Endothelial cell of umbilical vein (primary cell): ENCODE data around the gene ZNF821. TPM values are rescaled to one million over a fixed set of nuclear protein-coding genes. Genes with fewer than 3 reads are reported as not detected.

Experiments
- BruUV-seq: library from RNA; stranded (reverse); fragments of 400-500 nt; replicated peaks from 2 replicates; lab custom pipeline; 2021; lab: Mats Ljungman, UMichigan
- CTCF ChIA-PET: fragments of 300-600, 350-600 bp; sonication (Branson Sonifier 250); formaldehyde crosslinking; loops from one replicate; lab custom pipeline; 2021; ENCODE audit warnings: antibody characterized with exemption, inconsistent platforms; lab: Charles Lee
- POLR2A ChIA-PET: fragments of 300-600, 350-600 bp; sonication (Branson Sonifier 250); formaldehyde crosslinking; loops from one replicate; lab custom pipeline; 2021; ENCODE audit warnings: antibody characterized with exemption, inconsistent platforms; lab: Charles Lee
- DNase-seq: peaks from one replicate; pipeline ENCODE4 v3.0.0-alpha.2; 2011; ENCODE audit warnings: low read depth, low spot score
- FAIRE-seq: peaks from 2 replicates; lab custom pipeline; 2011; peaks lifted over from hg19 to GRCh38; lab: Jason Lieb, UNC
- H2AFZ ChIP-seq: 2 replicates; pipeline ENCODE4 v1.6.0; 2012; ENCODE audit warnings: low read depth, low read length, control low read depth, inconsistent platforms
- H3K27ac ChIP-seq: 2 replicates; pipeline ENCODE4 v1.5.1; 2011; ENCODE audit warnings: low read depth, mild to moderate bottlenecking, control low read depth, low read length, moderate library complexity; ENCODE audit not compliant: insufficient read depth
- H3K27me3 ChIP-seq, 2 experiments: 2 replicates each; pipeline versions ENCODE4 v1.6.0 to v1.6.1; 2011; ENCODE audit warnings: low read length in 2 of 2, mixed read lengths in 1 of 2; ENCODE audit not compliant: control insufficient read depth in 2 of 2, insufficient read depth in 2 of 2
- H3K36me3 ChIP-seq, 2 experiments: 2 replicates in 1 of 2; 3 replicates in 1 of 2; pipeline ENCODE4 v1.5.1; 2011; ENCODE audit warnings: low read length in 2 of 2, mild to moderate bottlenecking in 1 of 2, moderate library complexity in 1 of 2; ENCODE audit not compliant: control insufficient read depth in 2 of 2, insufficient read depth in 2 of 2; ENCODE audit errors: extremely low read depth in 1 of 2
- H3K4me1 ChIP-seq: 3 replicates; pipeline ENCODE4 v1.5.1; 2011; ENCODE audit warnings: mild to moderate bottlenecking, low read length; ENCODE audit not compliant: control insufficient read depth, insufficient read depth; ENCODE audit errors: extremely low read depth
- H3K4me2 ChIP-seq: 2 replicates; pipeline ENCODE4 v1.6.1; 2011; ENCODE audit warnings: low read length, control low read depth, mixed read lengths; ENCODE audit not compliant: insufficient read depth
- H3K4me3 ChIP-seq, 3 experiments: fragments of 200-600 bp in 1 of 3; sonication (generic), shearing (Covaris generic) in 1 of 3; replicated peaks in 1 of 3; 2 replicates each; pipeline ENCODE4 v1.5.1; 2011 to 2016; ENCODE audit warnings: control low read depth in 3 of 3, low read length in 3 of 3, mild to moderate bottlenecking in 2 of 3, inconsistent platforms in 1 of 3, low read depth in 1 of 3, moderate library complexity in 1 of 3; ENCODE audit not compliant: insufficient read depth in 1 of 3
- H3K79me2 ChIP-seq: 2 replicates; pipeline ENCODE4 v1.6.0; 2012; ENCODE audit warnings: low read length, inconsistent platforms; ENCODE audit not compliant: control insufficient read depth, insufficient read depth
- H3K9ac ChIP-seq: replicated peaks from 2 replicates; pipeline ENCODE3; 2011; ENCODE audit warnings: low read length, control low read depth; ENCODE audit not compliant: insufficient read depth; ENCODE audit errors: extremely low read depth
- H3K9me1 ChIP-seq: replicated peaks from 3 replicates; pipeline ENCODE4 v1.6.0; 2011; ENCODE audit warnings: mild to moderate bottlenecking, low read length; ENCODE audit not compliant: control insufficient read depth, insufficient read depth; ENCODE audit errors: extremely low read depth
- H3K9me3 ChIP-seq: replicated peaks from 2 replicates; pipeline ENCODE4 v1.5.1; 2012; ENCODE audit warnings: low read length, inconsistent platforms; ENCODE audit not compliant: control insufficient read depth, insufficient read depth
- H4K20me1 ChIP-seq: replicated peaks from 2 replicates; pipeline ENCODE3; 2011; ENCODE audit warnings: mild to moderate bottlenecking, low read length; ENCODE audit not compliant: control insufficient read depth, insufficient read depth; ENCODE audit errors: extremely low read depth
- FOS ChIP-seq: IDR thresholded peaks from 2 replicates; pipeline ENCODE4 v1.6.1; 2011; ENCODE audit warnings: mild to moderate bottlenecking, low read length, moderate library complexity, borderline replicate concordance; ENCODE audit not compliant: insufficient read depth
- GATA2 ChIP-seq: IDR thresholded peaks from 2 replicates; pipeline ENCODE4 v1.7.0; 2011; ENCODE audit warnings: low read depth, mild to moderate bottlenecking, moderate library complexity, mixed read lengths, low read length; ENCODE audit not compliant: insufficient read length, insufficient read depth
- JUN ChIP-seq: IDR thresholded peaks from 2 replicates; pipeline ENCODE4 v1.6.1; 2011; ENCODE audit warnings: borderline replicate concordance, low read depth; ENCODE audit not compliant: insufficient read length, insufficient read depth
- POLR2AphosphoS5 ChIP-seq: IDR thresholded peaks from 2 replicates; pipeline ENCODE4 v1.6.1; 2012; ENCODE audit warnings: low read depth, mild to moderate bottlenecking, control low read depth, low read length, moderate library complexity; ENCODE audit not compliant: insufficient read depth
- dilution Hi-C: fragments of 300-500 bp; cut with MboI; formaldehyde crosslinking; loops from one replicate; pipeline ENCODE4 v1.15.0; 2019; ENCODE audit warnings: low sequenced_read_pairs; ENCODE audit not compliant: extremely low pct_ligation_motif_present
- intact Hi-C: fragments of 100-400 bp; cut with micrococcal nuclease; formaldehyde crosslinking; loops from one replicate; pipeline ENCODE4 v1.10.0; 2022
- polyA plus RNA-seq, 4 experiments: library from polyadenylated mRNA; depleted of rRNA in 3 of 4; stranded (reverse) in 3 of 4; unstranded in 1 of 4; fragments of >200 nt; gene quantifications; 2 replicates each; pipeline versions ENCODE4 v1.2.1 to v1.2.3, GENCODE V29; 2011 to 2012; ENCODE audit warnings: missing spikeins in 1 of 4
- total RNA-seq: library from RNA; stranded (reverse); gene quantifications from 2 replicates; pipeline ENCODE4 v1.2.3, GENCODE V29; 2021
- TF ChIP-seq, protein P1 (sequence below), 2 donors: IDR thresholded peaks; 1 replicate in 1 of 2; 2 replicates in 1 of 2; pipeline ENCODE4 v1.5.1; 2011; ENCODE audit warnings: low read length in 2 of 2, mild to moderate bottlenecking in 2 of 2, moderate library complexity in 2 of 2, control low read depth in 1 of 2, inconsistent platforms in 1 of 2, low read depth in 1 of 2; ENCODE audit not compliant: insufficient read depth in 1 of 2; ENCODE audit errors: extremely low read depth in 1 of 2
- TF ChIP-seq, protein P2 (sequence below): IDR thresholded peaks from 2 replicates; pipeline ENCODE4 v1.6.1; 2011; ENCODE audit not compliant: insufficient read depth, insufficient read length

ZNF821 gene
- total and polyA plus RNA-seq, 2 donors (not counting 3 experiments of a cell fraction or from before 2014, with no cell fraction given): 7.3 to 8.1 TPM

DNA sequence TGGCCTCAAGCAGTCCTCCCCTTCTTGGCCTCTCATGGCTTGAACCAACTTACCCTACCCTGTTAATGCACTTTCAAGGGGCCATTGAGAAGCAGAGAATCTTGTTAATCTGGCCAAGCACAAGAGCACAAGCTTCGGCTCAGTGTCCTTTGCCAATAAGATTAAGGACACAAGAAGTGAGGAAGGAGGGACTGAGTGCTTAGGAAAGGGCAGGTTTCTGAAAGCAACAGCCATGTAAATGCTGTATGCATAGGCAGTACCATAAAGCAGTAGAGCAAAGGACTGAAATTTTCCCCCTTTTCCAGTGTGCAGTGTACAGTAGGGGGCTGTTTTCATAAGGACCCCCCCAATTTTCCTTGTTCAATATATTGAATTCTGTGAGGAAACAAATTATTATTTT is 49.0 kb upstream of the ZNF821 start:
- H3K36me3 ChIP-seq: peaks cover 12 to 18% of the 10 kb centered on the region in 2 experiments
- no peaks in the 10 kb centered on the region for H3K9me3 ChIP-seq
- no peak overlapping the region for H2AFZ ChIP-seq
- no peak overlapping the region for H3K4me2 ChIP-seq
- no peak overlapping the region for H3K9ac ChIP-seq
- no peaks in the 10 kb centered on the region for H3K27me3 ChIP-seq
- H3K27ac ChIP-seq: no peak overlapping the region
- TF ChIP-seq POLR2AphosphoS5: no peak
- TF ChIP-seq GATA2: no peak
- TF ChIP-seq, protein P1, sequence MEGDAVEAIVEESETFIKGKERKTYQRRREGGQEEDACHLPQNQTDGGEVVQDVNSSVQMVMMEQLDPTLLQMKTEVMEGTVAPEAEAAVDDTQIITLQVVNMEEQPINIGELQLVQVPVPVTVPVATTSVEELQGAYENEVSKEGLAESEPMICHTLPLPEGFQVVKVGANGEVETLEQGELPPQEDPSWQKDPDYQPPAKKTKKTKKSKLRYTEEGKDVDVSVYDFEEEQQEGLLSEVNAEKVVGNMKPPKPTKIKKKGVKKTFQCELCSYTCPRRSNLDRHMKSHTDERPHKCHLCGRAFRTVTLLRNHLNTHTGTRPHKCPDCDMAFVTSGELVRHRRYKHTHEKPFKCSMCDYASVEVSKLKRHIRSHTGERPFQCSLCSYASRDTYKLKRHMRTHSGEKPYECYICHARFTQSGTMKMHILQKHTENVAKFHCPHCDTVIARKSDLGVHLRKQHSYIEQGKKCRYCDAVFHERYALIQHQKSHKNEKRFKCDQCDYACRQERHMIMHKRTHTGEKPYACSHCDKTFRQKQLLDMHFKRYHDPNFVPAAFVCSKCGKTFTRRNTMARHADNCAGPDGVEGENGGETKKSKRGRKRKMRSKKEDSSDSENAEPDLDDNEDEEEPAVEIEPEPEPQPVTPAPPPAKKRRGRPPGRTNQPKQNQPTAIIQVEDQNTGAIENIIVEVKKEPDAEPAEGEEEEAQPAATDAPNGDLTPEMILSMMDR (IDR thresholded peaks at IDR 0.05; ENCODE audit: extremely low read depth in 1 of 2, insufficient read depth in 1 of 2, low read depth in 1 of 2, low read length in 2 of 2): no peak
- no peak for TF ChIP-seq FOS
- TF ChIP-seq, protein P2, sequence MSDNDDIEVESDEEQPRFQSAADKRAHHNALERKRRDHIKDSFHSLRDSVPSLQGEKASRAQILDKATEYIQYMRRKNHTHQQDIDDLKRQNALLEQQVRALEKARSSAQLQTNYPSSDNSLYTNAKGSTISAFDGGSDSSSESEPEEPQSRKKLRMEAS: no peak
- no peak for TF ChIP-seq JUN
- H3K9me1 ChIP-seq: no peaks in the 10 kb centered on the region
- ChIA-PET CTCF (interaction anchor here (1.1 kb wide), 1 partner anchor 29 kb away, joined by 4 read pairs; no protein-coding TSS in a partner anchor), POLR2A (no interaction called here)
- no peak overlapping the region for H3K4me3 ChIP-seq
- H3K4me1 ChIP-seq: peaks cover 24% of the 10 kb centered on the region
- dilution Hi-C loops (no loop called here), intact Hi-C loops (no loop called here)
- FAIRE-seq (no peak), DNase-seq (no peak)
- H3K79me2 ChIP-seq: peaks cover 38% of the 10 kb centered on the region
- H4K20me1 ChIP-seq: peaks cover 6% of the 10 kb centered on the region
- no TSS peak for BruUV-seq
